SK-N-SH (cell line): ENCODE measurements around the gene RAI1.

Experiments used
- CHD2 ChIP-seq: fragments of 150-350 bp; IDR thresholded peaks from 2 replicates; pipeline ENCODE4 v1.6.1; 2018; ENCODE audit warnings: low read length; ENCODE audit not compliant: partially characterized antibody
- EP300 ChIP-seq, 2 experiments: IDR thresholded peaks; 2 replicates each; pipeline versions ENCODE4 v1.4.0 to v1.6.1; 2012; ENCODE audit warnings: borderline replicate concordance in 1 of 2, low read depth in 1 of 2, low read length in 1 of 2
- EZH2phosphoT487 ChIP-seq: fragments of 200-600 bp; sonication (generic); IDR thresholded peaks from 2 replicates; pipeline ENCODE4 v1.6.1; 2017; ENCODE audit warnings: low read depth, mixed run types, mild to moderate bottlenecking, antibody characterized with exemption, moderate library complexity, borderline replicate concordance
- GABPA ChIP-seq: IDR thresholded peaks from 2 replicates; pipeline ENCODE4 v1.4.0; 2012; ENCODE audit warnings: low read depth, mild to moderate bottlenecking
- JUND ChIP-seq: IDR thresholded peaks from 2 replicates; pipeline ENCODE4 v1.4.0; 2012
- NFIC ChIP-seq: IDR thresholded peaks from 2 replicates; pipeline ENCODE4 v1.4.0; 2012; ENCODE audit warnings: borderline replicate concordance
- POLR2AphosphoS5 ChIP-seq: IDR thresholded peaks from 2 replicates; pipeline ENCODE4 v1.6.1; 2012; ENCODE audit warnings: low read depth, low read length
- RAD21 ChIP-seq: IDR thresholded peaks from 2 replicates; pipeline ENCODE4 v1.6.1; 2012; ENCODE audit warnings: mild to moderate bottlenecking, low read length
- RCOR1 ChIP-seq: fragments of 150-350 bp; IDR thresholded peaks from 2 replicates; pipeline ENCODE4 v1.6.1; 2017; ENCODE audit warnings: antibody characterized with exemption, low read length
- SMC3 ChIP-seq: IDR thresholded peaks from 2 replicates; pipeline ENCODE4 v1.6.1; 2012; ENCODE audit warnings: low read depth, low read length, improper control_type of control experiment
- TF ChIP-seq, protein P1 (sequence below): IDR thresholded peaks from 2 replicates; pipeline ENCODE4 v1.4.0; 2012; ENCODE audit warnings: low read depth
- TF ChIP-seq, protein P2 (sequence below): fragments of 200-600 bp; sonication (generic); IDR thresholded peaks from 2 replicates; pipeline ENCODE4 v1.6.1; 2017; ENCODE audit warnings: antibody characterized with exemption, mild to moderate bottlenecking, moderate library complexity
- TF ChIP-seq, protein P3 (sequence below): IDR thresholded peaks from 2 replicates; pipeline ENCODE4 v1.4.0; 2012; ENCODE audit warnings: low read depth, borderline replicate concordance
- TF ChIP-seq, protein P4 (sequence below): IDR thresholded peaks from 2 replicates; pipeline ENCODE4 v1.4.0; 2012; ENCODE audit warnings: low read depth, borderline replicate concordance

DNA sequence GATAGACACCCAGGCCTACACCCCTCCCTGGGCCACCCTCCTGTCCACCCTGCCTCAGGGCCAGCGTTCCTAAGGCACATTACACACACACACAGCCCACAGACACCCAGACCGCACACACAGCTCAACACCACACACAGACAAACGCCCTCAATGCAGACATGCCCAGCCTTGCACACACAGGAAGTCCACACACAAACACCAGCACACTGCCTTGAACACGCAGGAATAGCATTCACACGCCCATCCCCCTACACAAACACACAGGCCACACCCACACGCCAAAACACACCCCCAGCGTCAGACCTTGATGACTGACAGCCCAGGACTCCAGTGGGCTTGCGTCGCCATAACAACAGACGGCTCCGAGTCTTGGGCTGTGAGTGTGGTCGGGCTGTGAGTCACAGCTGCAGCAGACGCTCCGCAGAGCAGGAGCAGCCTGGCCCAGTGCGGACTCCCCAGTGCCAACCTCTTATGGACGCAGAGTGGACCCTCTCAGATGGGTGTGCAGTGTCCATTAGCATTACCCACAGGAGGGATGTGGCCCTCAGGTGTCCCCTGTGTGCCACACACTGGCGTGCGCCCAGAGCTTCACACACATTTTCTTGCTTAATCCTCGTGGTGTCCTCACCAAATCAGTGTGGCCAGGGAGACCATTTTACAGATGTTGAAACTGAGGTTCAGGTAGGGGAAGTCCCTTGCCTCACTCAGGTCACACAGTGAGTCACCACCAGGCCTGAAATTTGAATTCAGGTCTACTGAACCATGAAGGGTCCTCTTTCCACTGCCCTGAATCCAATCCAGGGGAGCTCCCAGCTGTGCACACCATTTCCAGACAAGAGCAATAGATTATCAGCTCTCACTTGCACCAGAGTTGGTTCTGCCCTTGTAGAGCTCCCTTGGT is 17.8 kb upstream of the RAI1 start:
- TF ChIP-seq, protein P1, sequence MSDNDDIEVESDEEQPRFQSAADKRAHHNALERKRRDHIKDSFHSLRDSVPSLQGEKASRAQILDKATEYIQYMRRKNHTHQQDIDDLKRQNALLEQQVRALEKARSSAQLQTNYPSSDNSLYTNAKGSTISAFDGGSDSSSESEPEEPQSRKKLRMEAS, result no peak
- no peak for TF ChIP-seq JUND
- TF ChIP-seq EP300 (IDR thresholded peaks at IDR 0.05; ENCODE audit: borderline replicate concordance in 1 of 2, low read depth in 1 of 2, low read length in 1 of 2), result no peak
- TF ChIP-seq, protein P2, sequence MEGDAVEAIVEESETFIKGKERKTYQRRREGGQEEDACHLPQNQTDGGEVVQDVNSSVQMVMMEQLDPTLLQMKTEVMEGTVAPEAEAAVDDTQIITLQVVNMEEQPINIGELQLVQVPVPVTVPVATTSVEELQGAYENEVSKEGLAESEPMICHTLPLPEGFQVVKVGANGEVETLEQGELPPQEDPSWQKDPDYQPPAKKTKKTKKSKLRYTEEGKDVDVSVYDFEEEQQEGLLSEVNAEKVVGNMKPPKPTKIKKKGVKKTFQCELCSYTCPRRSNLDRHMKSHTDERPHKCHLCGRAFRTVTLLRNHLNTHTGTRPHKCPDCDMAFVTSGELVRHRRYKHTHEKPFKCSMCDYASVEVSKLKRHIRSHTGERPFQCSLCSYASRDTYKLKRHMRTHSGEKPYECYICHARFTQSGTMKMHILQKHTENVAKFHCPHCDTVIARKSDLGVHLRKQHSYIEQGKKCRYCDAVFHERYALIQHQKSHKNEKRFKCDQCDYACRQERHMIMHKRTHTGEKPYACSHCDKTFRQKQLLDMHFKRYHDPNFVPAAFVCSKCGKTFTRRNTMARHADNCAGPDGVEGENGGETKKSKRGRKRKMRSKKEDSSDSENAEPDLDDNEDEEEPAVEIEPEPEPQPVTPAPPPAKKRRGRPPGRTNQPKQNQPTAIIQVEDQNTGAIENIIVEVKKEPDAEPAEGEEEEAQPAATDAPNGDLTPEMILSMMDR, result no peak
- peak; percentile 58 for TF ChIP-seq CHD2
- TF ChIP-seq, protein P3, sequence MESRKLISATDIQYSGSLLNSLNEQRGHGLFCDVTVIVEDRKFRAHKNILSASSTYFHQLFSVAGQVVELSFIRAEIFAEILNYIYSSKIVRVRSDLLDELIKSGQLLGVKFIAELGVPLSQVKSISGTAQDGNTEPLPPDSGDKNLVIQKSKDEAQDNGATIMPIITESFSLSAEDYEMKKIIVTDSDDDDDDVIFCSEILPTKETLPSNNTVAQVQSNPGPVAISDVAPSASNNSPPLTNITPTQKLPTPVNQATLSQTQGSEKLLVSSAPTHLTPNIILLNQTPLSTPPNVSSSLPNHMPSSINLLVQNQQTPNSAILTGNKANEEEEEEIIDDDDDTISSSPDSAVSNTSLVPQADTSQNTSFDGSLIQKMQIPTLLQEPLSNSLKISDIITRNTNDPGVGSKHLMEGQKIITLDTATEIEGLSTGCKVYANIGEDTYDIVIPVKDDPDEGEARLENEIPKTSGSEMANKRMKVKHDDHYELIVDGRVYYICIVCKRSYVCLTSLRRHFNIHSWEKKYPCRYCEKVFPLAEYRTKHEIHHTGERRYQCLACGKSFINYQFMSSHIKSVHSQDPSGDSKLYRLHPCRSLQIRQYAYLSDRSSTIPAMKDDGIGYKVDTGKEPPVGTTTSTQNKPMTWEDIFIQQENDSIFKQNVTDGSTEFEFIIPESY, result no peak
- TF ChIP-seq RAD21, result no peak
- TF ChIP-seq POLR2AphosphoS5, result no peak
- TF ChIP-seq, protein P4, sequence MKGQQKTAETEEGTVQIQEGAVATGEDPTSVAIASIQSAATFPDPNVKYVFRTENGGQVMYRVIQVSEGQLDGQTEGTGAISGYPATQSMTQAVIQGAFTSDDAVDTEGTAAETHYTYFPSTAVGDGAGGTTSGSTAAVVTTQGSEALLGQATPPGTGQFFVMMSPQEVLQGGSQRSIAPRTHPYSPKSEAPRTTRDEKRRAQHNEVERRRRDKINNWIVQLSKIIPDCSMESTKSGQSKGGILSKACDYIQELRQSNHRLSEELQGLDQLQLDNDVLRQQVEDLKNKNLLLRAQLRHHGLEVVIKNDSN, result no peak
- TF ChIP-seq EZH2phosphoT487, result no peak
- no peak for TF ChIP-seq RCOR1
- TF ChIP-seq NFIC, result no peak
- TF ChIP-seq GABPA, result no peak
- TF ChIP-seq SMC3, result no peak
